Calu3 (cell line): ENCODE data around the gene LDLRAP1. TPM values are rescaled to one million over a fixed set of nuclear protein-coding genes. Genes with fewer than 3 reads are reported as not detected.
"Not testable (repeated sequence)": the region's sequence is repeated elsewhere in the genome, so short reads cannot be mapped to it uniquely, and the experiment has no call there.

Source experiments
- BruUV-seq: library from RNA; stranded (reverse); fragments of 400-500 nt; replicated peaks from 2 replicates; lab custom pipeline; 2021; lab: Mats Ljungman, UMichigan
- CTCF ChIA-PET: fragments of 300-600 bp; sonication (Branson Sonifier 250); formaldehyde crosslinking; loops from one replicate; lab custom pipeline; 2022; ENCODE audit warnings: antibody characterized with exemption; lab: Charles Lee
- DNase-seq: peaks from one replicate; pipeline ENCODE4 v3.0.0; 2022
- H3K27ac Mint-ChIP-seq: one replicate; pipeline ENCODE4 v1.8.0; 2022; ENCODE audit warnings: mixed read lengths; ENCODE audit not compliant: unreplicated experiment
- H3K27me3 Mint-ChIP-seq: one replicate; pipeline ENCODE4 v1.8.0; 2022; ENCODE audit warnings: mixed read lengths; ENCODE audit not compliant: unreplicated experiment
- H3K36me3 Mint-ChIP-seq: one replicate; pipeline ENCODE4 v1.8.0; 2022; ENCODE audit warnings: mild to moderate bottlenecking, moderate library complexity, mixed read lengths; ENCODE audit not compliant: insufficient read depth, unreplicated experiment
- H3K4me1 Mint-ChIP-seq: one replicate; pipeline ENCODE4 v1.8.0; 2022; ENCODE audit warnings: mild to moderate bottlenecking, low read depth, mixed read lengths; ENCODE audit not compliant: unreplicated experiment
- H3K4me3 Mint-ChIP-seq: one replicate; pipeline ENCODE4 v1.8.0; 2022; ENCODE audit warnings: mild to moderate bottlenecking, low read depth, moderate library complexity, mixed read lengths; ENCODE audit not compliant: unreplicated experiment
- H3K9me3 Mint-ChIP-seq: one replicate; pipeline ENCODE4 v1.8.0; 2022; ENCODE audit warnings: low read depth, mixed read lengths; ENCODE audit not compliant: unreplicated experiment
- CTCF ChIP-seq: fragments of 200-600 bp; IDR thresholded peaks from one replicate; pipeline ENCODE4 v1.8.0; 2022; ENCODE audit warnings: antibody characterized with exemption; ENCODE audit not compliant: unreplicated experiment
- intact Hi-C: fragments of 100-400 bp; cut with micrococcal nuclease; formaldehyde crosslinking; loops from one replicate; pipeline ENCODE4 v1.10.0; 2022; ENCODE audit not compliant: unreplicated experiment
- total RNA-seq: library from RNA; stranded (reverse); gene quantifications from 2 replicates; pipeline ENCODE4 v1.2.3, GENCODE V29; 2022

The LDLRAP1 gene
- total RNA-seq, 1 experiment from 2014 or later = 8.3 TPM

- Mint-ChIP-seq H3K36me3 (no peaks in the 10 kb centered on the region), H3K9me3 (peaks cover 2% of the 10 kb centered on the region), H3K4me3 (no peak overlapping the region), H3K27me3 (peaks cover 49% of the 10 kb centered on the region), H3K27ac (no peak overlapping the region), H3K4me1 (no peaks in the 10 kb centered on the region)
- BruUV-seq = no TSS peak
- DNase-seq = no peak
- CTCF ChIA-PET = no interaction called here
- intact Hi-C loops = no loop called here
- no peak for TF ChIP-seq CTCF
Measured at GRCh38 chr1:25594971-25595370, 51.6 kb downstream of the LDLRAP1 start.

GRCh38 chr1:25596641-25597040 is 53.2 kb downstream of the LDLRAP1 start:
- H3K9me3 Mint-ChIP-seq, H3K4me3 Mint-ChIP-seq, H3K36me3 Mint-ChIP-seq, intact Hi-C loops, CTCF ChIA-PET, BruUV-seq, H3K4me1 Mint-ChIP-seq, H3K27ac Mint-ChIP-seq, DNase-seq: not testable (repeated sequence)
- H3K27me3 Mint-ChIP-seq = peaks cover 60% of the 10 kb centered on the region

GRCh38 chr1:25598879-25599278 is 55.5 kb downstream of the LDLRAP1 start:
- no peak for TF ChIP-seq CTCF
- Mint-ChIP-seq H3K4me1 (peaks cover 8% of the 10 kb centered on the region), H3K9me3 (peaks cover 2% of the 10 kb centered on the region), H3K27ac (no peak overlapping the region), H3K4me3 (no peak overlapping the region), H3K27me3 (peaks cover 55% of the 10 kb centered on the region), H3K36me3 (no peaks in the 10 kb centered on the region)
- no TSS peak for BruUV-seq
- DNase-seq = no peak
- CTCF ChIA-PET = no interaction called here
- intact Hi-C loops = no loop called here

- CTCF ChIA-PET = no interaction called here
- Mint-ChIP-seq H3K9me3 (peaks cover 2% of the 10 kb centered on the region), H3K27me3 (peaks cover 50% of the 10 kb centered on the region), H3K27ac (no peak overlapping the region), H3K4me1 (peaks cover 8% of the 10 kb centered on the region), H3K36me3 (no peaks in the 10 kb centered on the region), H3K4me3 (no peak overlapping the region)
- no TSS peak for BruUV-seq
- intact Hi-C loops = no loop called here
- DNase-seq = no peak
- TF ChIP-seq CTCF = no peak
Measured at GRCh38 chr1:25599969-25600610, 56.7 kb downstream of the LDLRAP1 start.

- CTCF ChIA-PET = not testable (repeated sequence)
Measured at GRCh38 chr1:25600971-25601699, 57.7 kb downstream of the LDLRAP1 start.

GRCh38 chr1:25603779-25604538 is 60.6 kb downstream of the LDLRAP1 start:
- DNase-seq, BruUV-seq, intact Hi-C loops, H3K9me3 Mint-ChIP-seq, H3K4me3 Mint-ChIP-seq, H3K27ac Mint-ChIP-seq, H3K36me3 Mint-ChIP-seq, H3K4me1 Mint-ChIP-seq: not testable (repeated sequence)
- CTCF ChIA-PET = interaction anchor here (0.5 kb wide), 1 partner anchor 149 kb away, joined by 3 read pairs; no protein-coding TSS in a partner anchor
- peaks cover 62% of the 10 kb centered on the region for H3K27me3 Mint-ChIP-seq

More at GRCh38 chr1:25600971-25601699, 57.7 kb downstream of the LDLRAP1 start:
- DNase-seq, H3K27ac Mint-ChIP-seq, H3K36me3 Mint-ChIP-seq, H3K4me3 Mint-ChIP-seq, BruUV-seq, H3K4me1 Mint-ChIP-seq, H3K9me3 Mint-ChIP-seq, intact Hi-C loops: not testable (repeated sequence)
- H3K27me3 Mint-ChIP-seq = peaks cover 53% of the 10 kb centered on the region
